DND-41 (cell line): ENCODE results near the gene LYPD6B.

ENCODE experiments used
- CTCF ChIP-seq: IDR thresholded peaks from 2 replicates; pipeline ENCODE4 v1.5.1; 2012; ENCODE audit warnings: borderline replicate concordance, low read length, moderate library complexity, mild to moderate bottlenecking; ENCODE audit not compliant: poor library complexity, severe bottlenecking; ENCODE audit errors: extremely low read depth
- EZH2 ChIP-seq: IDR thresholded peaks from 3 replicates; pipeline ENCODE4 v1.6.1; 2012; ENCODE audit warnings: borderline replicate concordance, low read depth, mild to moderate bottlenecking, moderate library complexity, low read length, inconsistent platforms; ENCODE audit not compliant: severe bottlenecking

- TF ChIP-seq EZH2 (no peak), CTCF (no peak)
Measured at GRCh38 chr2:149063177-149063576, 24.7 kb downstream of the LYPD6B start.
